ENCODE data around the gene DOP1B. TPM values are rescaled to one million over a fixed set of nuclear protein-coding genes. Genes with fewer than 3 reads are reported as not detected.

DOP1B gene
- total RNA-seq: 16.0 TPM

GRCh38 chr21:36156815-36157670 is at the start of gene DOP1B:
TSS of gene DOP1B (plus strand) at chr21:36156824. CDS start at chr21:36164734, 7,910 bp downstream.

GRCh38 chr21:36134803-36135390 is 21.7 kb upstream of the DOP1B start, which contains the start of gene CBR3:
TSS of gene CBR3 (plus strand) at chr21:36135079. CDS start at chr21:36135193, 114 bp downstream.

Other genes with a start within 250 kb of the DOP1B start
- gene SETD4, start 96.3 kb upstream of the DOP1B start, total RNA-seq: 37.1 TPM
- 123 TPM for gene CBR1, start 86.8 kb upstream of the DOP1B start, total RNA-seq
- gene CBR3, start 21.7 kb upstream of the DOP1B start, total RNA-seq: 3.0 TPM
- gene MORC3, start 163.4 kb downstream of the DOP1B start, total RNA-seq: 86.9 TPM
- 2.9 TPM for gene CHAF1B, start 228.6 kb downstream of the DOP1B start, total RNA-seq

Data from camera-type eye (tissue), 1 donor.